ENCODE data around the gene ABCD3. TPM values are rescaled to one million over a fixed set of nuclear protein-coding genes. Genes with fewer than 3 reads are reported as not detected.

Gene ABCD3
- total RNA-seq, 1 donor from 2014 or later = 25.8 TPM

- no peak overlapping the region for H3K4me3 ChIP-seq (ENCODE audit: low read depth, low read length)
- no peak for DNase-seq (ENCODE audit: low read depth)
- peaks cover 2% of the 10 kb centered on the region for H3K36me3 ChIP-seq (ENCODE audit: control insufficient read depth, insufficient read depth, low read length)
These were observed 112.2 kb downstream of the ABCD3 start for GRCh38 chr1:94530373-94530878.

GRCh38 chr1:94531664-94532063 lies 113.5 kb downstream of the ABCD3 start:
- no peak for DNase-seq (ENCODE audit: low read depth)
- TF ChIP-seq, protein P1, sequence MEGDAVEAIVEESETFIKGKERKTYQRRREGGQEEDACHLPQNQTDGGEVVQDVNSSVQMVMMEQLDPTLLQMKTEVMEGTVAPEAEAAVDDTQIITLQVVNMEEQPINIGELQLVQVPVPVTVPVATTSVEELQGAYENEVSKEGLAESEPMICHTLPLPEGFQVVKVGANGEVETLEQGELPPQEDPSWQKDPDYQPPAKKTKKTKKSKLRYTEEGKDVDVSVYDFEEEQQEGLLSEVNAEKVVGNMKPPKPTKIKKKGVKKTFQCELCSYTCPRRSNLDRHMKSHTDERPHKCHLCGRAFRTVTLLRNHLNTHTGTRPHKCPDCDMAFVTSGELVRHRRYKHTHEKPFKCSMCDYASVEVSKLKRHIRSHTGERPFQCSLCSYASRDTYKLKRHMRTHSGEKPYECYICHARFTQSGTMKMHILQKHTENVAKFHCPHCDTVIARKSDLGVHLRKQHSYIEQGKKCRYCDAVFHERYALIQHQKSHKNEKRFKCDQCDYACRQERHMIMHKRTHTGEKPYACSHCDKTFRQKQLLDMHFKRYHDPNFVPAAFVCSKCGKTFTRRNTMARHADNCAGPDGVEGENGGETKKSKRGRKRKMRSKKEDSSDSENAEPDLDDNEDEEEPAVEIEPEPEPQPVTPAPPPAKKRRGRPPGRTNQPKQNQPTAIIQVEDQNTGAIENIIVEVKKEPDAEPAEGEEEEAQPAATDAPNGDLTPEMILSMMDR (IDR thresholded peaks at IDR 0.05; ENCODE audit: insufficient read depth, low read length, poor library complexity, severe bottlenecking) = no peak
- no peaks in the 10 kb centered on the region for H3K27me3 ChIP-seq (ENCODE audit: control insufficient read depth, insufficient read depth, low read length)
- no peak overlapping the region for H3K4me3 ChIP-seq (ENCODE audit: low read depth, low read length)
- peaks cover 2% of the 10 kb centered on the region for H3K36me3 ChIP-seq (ENCODE audit: control insufficient read depth, insufficient read depth, low read length)

More at GRCh38 chr1:94530373-94530878, 112.2 kb downstream of the ABCD3 start:
- TF ChIP-seq, protein P1 (IDR thresholded peaks at IDR 0.05; ENCODE audit: insufficient read depth, low read length, poor library complexity, severe bottlenecking) = no peak
- no peaks in the 10 kb centered on the region for H3K27me3 ChIP-seq (ENCODE audit: control insufficient read depth, insufficient read depth, low read length)

DNA sequence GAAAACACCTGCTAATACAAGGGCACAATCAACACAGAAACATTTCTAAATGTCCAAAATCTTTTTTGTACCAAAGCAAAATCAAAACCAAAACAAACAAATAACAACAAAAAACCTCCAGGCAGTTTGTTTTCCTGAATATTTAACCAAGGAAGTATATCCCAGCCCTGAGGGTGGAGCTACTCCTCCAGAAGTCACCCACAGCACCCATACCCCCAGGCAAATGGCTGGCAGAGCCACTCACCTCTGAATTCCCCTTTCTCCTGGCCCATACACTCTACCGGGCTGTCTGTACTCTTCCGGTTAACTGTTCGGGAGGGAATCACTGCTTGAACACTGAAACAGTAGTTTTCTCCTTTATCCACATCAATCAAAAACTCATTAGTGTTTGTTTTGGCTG lies 113.9 kb downstream of the ABCD3 start:
- TF ChIP-seq, protein P1 (IDR thresholded peaks at IDR 0.05; ENCODE audit: insufficient read depth, low read length, poor library complexity, severe bottlenecking) = peak; percentile 16
- Histone ChIP-seq H3K27me3 (ENCODE audit: control insufficient read depth, insufficient read depth, low read length) (no peaks in the 10 kb centered on the region), H3K4me3 (ENCODE audit: low read depth, low read length) (no peak overlapping the region), H3K36me3 (ENCODE audit: control insufficient read depth, insufficient read depth, low read length) (peaks cover 2% of the 10 kb centered on the region)
- DNase-seq (ENCODE audit: low read depth) = no peak

DNA sequence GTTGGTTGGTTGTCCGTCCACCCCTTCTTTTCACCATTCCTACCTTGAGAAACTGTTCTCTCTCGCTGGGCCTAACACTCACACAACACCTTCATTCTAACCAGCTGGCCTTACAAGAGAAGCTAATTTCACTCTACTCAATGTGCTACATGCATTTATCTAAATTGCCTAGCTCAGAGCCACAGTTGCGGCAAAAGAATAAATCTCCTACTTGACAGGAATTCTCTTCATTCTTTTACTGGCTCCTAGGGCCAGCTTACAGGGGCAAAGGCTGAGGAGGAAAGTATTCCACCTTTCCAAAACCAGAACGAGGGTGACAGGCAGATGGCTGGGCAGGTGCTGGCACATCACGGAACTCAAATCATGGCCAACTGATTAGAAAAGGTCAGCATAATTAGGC lies 116.9 kb downstream of the ABCD3 start:
- peaks cover 2% of the 10 kb centered on the region for H3K36me3 ChIP-seq (ENCODE audit: control insufficient read depth, insufficient read depth, low read length)
- H3K27me3 ChIP-seq (ENCODE audit: control insufficient read depth, insufficient read depth, low read length) = no peaks in the 10 kb centered on the region
- TF ChIP-seq, protein P1 (IDR thresholded peaks at IDR 0.05; ENCODE audit: insufficient read depth, low read length, poor library complexity, severe bottlenecking) = no peak
- no peak for DNase-seq (ENCODE audit: low read depth)
- no peak overlapping the region for H3K4me3 ChIP-seq (ENCODE audit: low read depth, low read length)

DNA sequence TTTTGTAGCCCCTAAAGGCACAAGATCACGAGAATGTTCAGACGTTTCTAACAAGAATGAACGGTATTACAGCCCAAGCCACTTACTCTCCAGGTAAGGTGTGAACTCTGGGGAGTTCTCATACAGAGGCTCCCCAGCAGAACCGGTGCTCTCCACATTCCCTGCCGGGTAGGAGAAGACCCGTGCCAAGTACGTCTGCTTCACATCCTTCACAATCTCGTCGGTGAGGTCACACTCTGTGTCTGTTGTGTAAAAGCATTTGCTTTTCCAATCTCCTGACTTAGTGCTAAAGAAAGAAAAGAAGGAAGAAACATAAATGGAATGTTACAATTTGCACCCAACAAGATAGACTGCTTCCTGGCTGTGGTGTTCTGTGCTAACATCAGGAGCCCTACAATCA lies 117.7 kb downstream of the ABCD3 start:
- TF ChIP-seq, protein P1 (IDR thresholded peaks at IDR 0.05; ENCODE audit: insufficient read depth, low read length, poor library complexity, severe bottlenecking) = no peak
- DNase-seq (ENCODE audit: low read depth) = no peak
- H3K27me3 ChIP-seq (ENCODE audit: control insufficient read depth, insufficient read depth, low read length) = no peaks in the 10 kb centered on the region
- H3K4me3 ChIP-seq (ENCODE audit: low read depth, low read length) = no peak overlapping the region
- peaks cover 2% of the 10 kb centered on the region for H3K36me3 ChIP-seq (ENCODE audit: control insufficient read depth, insufficient read depth, low read length)

- no peaks in the 10 kb centered on the region for H3K27me3 ChIP-seq (ENCODE audit: control insufficient read depth, insufficient read depth, low read length)
- no peak overlapping the region for H3K4me3 ChIP-seq (ENCODE audit: low read depth, low read length)
- H3K36me3 ChIP-seq (ENCODE audit: control insufficient read depth, insufficient read depth, low read length) = peaks cover under 1% of the 10 kb centered on the region
- TF ChIP-seq, protein P1 (IDR thresholded peaks at IDR 0.05; ENCODE audit: insufficient read depth, low read length, poor library complexity, severe bottlenecking) = no peak
- no peak for DNase-seq (ENCODE audit: low read depth)
These were observed 119.1 kb downstream of the ABCD3 start for GRCh38 chr1:94537254-94537653.

All from kidney epithelial cell (primary cell).